Liver (tissue), 9 donors: ENCODE data around the gene NPPA. TPM values are rescaled to one million over a fixed set of nuclear protein-coding genes. Genes with fewer than 3 reads are reported as not detected.

Experiments
- DNase-seq: peaks from one replicate; pipeline ENCODE4 v3.0.0-alpha.2; 2017; ENCODE audit warnings: low spot score
- H3K27ac ChIP-seq, 2 donors: one replicate each; pipeline ENCODE4 v1.7.0; 2013; ENCODE audit warnings: inconsistent platforms in 2 of 2, low read length in 2 of 2, control low read depth in 1 of 2, low read depth in 1 of 2, mild to moderate bottlenecking in 1 of 2
- H3K27me3 ChIP-seq, 4 donors: one replicate each; pipeline versions ENCODE4 v1.6.1 to v1.7.0; 2013; ENCODE audit warnings: low read length in 3 of 4, inconsistent platforms in 1 of 4, mild to moderate bottlenecking in 1 of 4, moderate library complexity in 1 of 4; ENCODE audit not compliant: control insufficient read depth in 4 of 4, insufficient read depth in 4 of 4
- H3K36me3 ChIP-seq, 4 donors: one replicate each; pipeline versions ENCODE4 v1.6.1 to v1.7.0; 2013; ENCODE audit warnings: low read length in 3 of 4, mild to moderate bottlenecking in 3 of 4, low read depth in 1 of 4, moderate library complexity in 1 of 4; ENCODE audit not compliant: control insufficient read depth in 4 of 4, insufficient read depth in 3 of 4
- H3K4me1 ChIP-seq, 4 donors: one replicate each; pipeline versions ENCODE4 v1.6.1 to v1.7.0; 2013; ENCODE audit warnings: low read length in 3 of 4, mild to moderate bottlenecking in 3 of 4, moderate library complexity in 1 of 4; ENCODE audit not compliant: control insufficient read depth in 4 of 4, insufficient read depth in 4 of 4
- H3K4me3 ChIP-seq, 3 donors: one replicate each; pipeline versions ENCODE4 v1.6.1 to v1.7.0; 2013; ENCODE audit warnings: low read length in 3 of 3, control low read depth in 1 of 3, low read depth in 1 of 3, mild to moderate bottlenecking in 1 of 3
- H3K9ac ChIP-seq, 2 donors: one replicate each; pipeline ENCODE4 v1.7.0; 2013; ENCODE audit warnings: low read length in 2 of 2, mild to moderate bottlenecking in 2 of 2, moderate library complexity in 2 of 2, control low read depth in 1 of 2, low read depth in 1 of 2
- H3K9me3 ChIP-seq, 4 donors: one replicate each; pipeline versions ENCODE4 v1.6.1 to v1.7.0; 2013; ENCODE audit warnings: low read length in 3 of 4; ENCODE audit not compliant: control insufficient read depth in 4 of 4
- EGR1 ChIP-seq, 2 donors: IDR thresholded peaks; 2 replicates each; pipeline ENCODE4 v1.6.1; 2016 to 2018; ENCODE audit warnings: antibody characterized with exemption in 2 of 2, low read depth in 2 of 2
- FOXA1 ChIP-seq: IDR thresholded peaks from 2 replicates; pipeline ENCODE4 v1.6.1; 2016; ENCODE audit warnings: antibody characterized with exemption
- GABPA ChIP-seq, 2 donors: IDR thresholded peaks in 1 of 2; conservative IDR thresholded peaks in 1 of 2; 2 replicates each; pipeline ENCODE4 v1.6.1; 2016; ENCODE audit warnings: antibody characterized with exemption in 2 of 2, mild to moderate bottlenecking in 1 of 2, moderate library complexity in 1 of 2
- HNF4G ChIP-seq: IDR thresholded peaks from 2 replicates; pipeline ENCODE4 v1.6.1; 2016; ENCODE audit warnings: antibody characterized with exemption
- NR2F2 ChIP-seq: IDR thresholded peaks from 2 replicates; pipeline ENCODE4 v1.6.1; 2016; ENCODE audit warnings: antibody characterized with exemption
- TAF1 ChIP-seq: conservative IDR thresholded peaks from 2 replicates; pipeline ENCODE4 v1.6.1; 2016; ENCODE audit warnings: antibody characterized with exemption, mild to moderate bottlenecking
- YY1 ChIP-seq: IDR thresholded peaks from 2 replicates; pipeline ENCODE4 v1.6.1; 2016; ENCODE audit warnings: antibody characterized with exemption, mild to moderate bottlenecking
- WGBS: extraction: QIAGEN DNeasy Blood & Tissue Kit; methylation state at CpG from one replicate; pipeline ENCODE4 v1.1.7; 2013; 5-methylcytosine and 5-hydroxymethylcytosine counted together
- polyA plus RNA-seq, 2 donors: library from polyadenylated mRNA; stranded (reverse) in 1 of 2; unstranded in 1 of 2; fragments of 200-250 nt in 1 of 2; fragments of >200 nt in 1 of 2; fragmentation: Nextera tagmentation in 1 of 2; extraction: Ambion mirVana in 1 of 2; gene quantifications; one replicate each; pipeline versions ENCODE4 v1.2.1 to v1.2.3, GENCODE V29; 2013 to 2015
- total RNA-seq, 2 donors: library from RNA; depleted of rRNA; stranded (reverse); fragments of >200 nt; gene quantifications; one replicate each; pipeline ENCODE4 v1.2.3, GENCODE V29; 2014
- TF ChIP-seq, protein P1 (sequence below): IDR thresholded peaks from 2 replicates; pipeline ENCODE4 v1.6.1; 2016; ENCODE audit warnings: antibody characterized with exemption
- TF ChIP-seq, protein P2 (sequence below): IDR thresholded peaks from 2 replicates; pipeline ENCODE4 v1.6.1; 2016; ENCODE audit warnings: antibody characterized with exemption, mild to moderate bottlenecking
- TF ChIP-seq, protein P3 (sequence below): fragments of 150-350 bp; IDR thresholded peaks from 2 replicates; pipeline ENCODE4 v1.5.1; 2017; ENCODE audit warnings: improper control_type of control experiment, low read depth, low read length; ENCODE audit not compliant: missing input control
- TF ChIP-seq, protein P4 (sequence below): IDR thresholded peaks from 2 replicates; pipeline ENCODE4 v1.6.1; 2016; ENCODE audit warnings: antibody characterized with exemption
- donor health status: healthy.
- donor health status: healthy.
- donor health status: healthy.
- donor health status: healthy.
- donor health status: healthy.

NPPA gene
- total and polyA plus RNA-seq, 4 donors, result 0.12 TPM; not detected in 3

DNA sequence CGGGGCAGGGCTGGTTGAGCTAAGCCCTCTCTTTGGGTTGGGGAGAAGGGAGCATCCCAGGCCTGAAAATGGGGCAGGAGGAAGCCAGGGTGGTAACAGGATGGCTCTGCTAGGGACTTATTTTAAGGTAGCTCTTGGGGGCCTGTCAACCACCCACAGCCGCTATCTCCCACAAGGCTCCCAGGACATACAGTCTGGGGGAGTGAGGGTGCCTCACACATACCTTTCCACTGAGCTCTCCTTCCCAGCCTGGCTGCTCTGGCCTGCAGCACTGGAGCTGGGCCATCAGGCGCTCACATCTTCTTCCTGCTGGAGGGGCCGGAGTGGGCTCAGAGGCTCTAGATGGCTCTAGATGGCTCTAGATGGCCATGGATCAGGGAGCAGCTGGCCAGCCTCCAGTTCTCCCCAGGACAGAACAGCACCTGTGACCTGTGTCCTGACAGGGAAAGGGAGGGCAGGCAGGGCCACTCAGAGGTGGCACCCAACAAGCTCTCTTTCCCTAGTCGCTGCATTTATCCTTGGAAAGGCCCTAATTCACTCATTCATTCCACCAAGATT is 22.1 kb upstream of the NPPA start:
- Histone ChIP-seq H3K4me1 (no peaks in the 10 kb centered on the region), H3K9ac (no peak overlapping the region), H3K27ac (no peak overlapping the region), H3K4me3 (no peak overlapping the region), H3K27me3 (no peaks in the 10 kb centered on the region), H3K9me3 (no peaks in the 10 kb centered on the region), H3K36me3 (no peaks in the 10 kb centered on the region)
- 73% methylated on average over 5 of the region's 5 CpGs for WGBS
- TF ChIP-seq HNF4G (no peak), NR2F2 (no peak), YY1 (no peak), FOXA1 (no peak), GABPA (IDR thresholded peaks at IDR 0.05 in 1 of 2, conservative IDR thresholded peaks at IDR 0.05 in 1 of 2) (no peak), TAF1 (no peak), EGR1 (IDR thresholded peaks at IDR 0.05; ENCODE audit: low read depth in 2 of 2) (no peak)
- TF ChIP-seq, protein P1, sequence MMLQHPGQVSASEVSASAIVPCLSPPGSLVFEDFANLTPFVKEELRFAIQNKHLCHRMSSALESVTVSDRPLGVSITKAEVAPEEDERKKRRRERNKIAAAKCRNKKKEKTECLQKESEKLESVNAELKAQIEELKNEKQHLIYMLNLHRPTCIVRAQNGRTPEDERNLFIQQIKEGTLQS, result no peak
- TF ChIP-seq, protein P2, sequence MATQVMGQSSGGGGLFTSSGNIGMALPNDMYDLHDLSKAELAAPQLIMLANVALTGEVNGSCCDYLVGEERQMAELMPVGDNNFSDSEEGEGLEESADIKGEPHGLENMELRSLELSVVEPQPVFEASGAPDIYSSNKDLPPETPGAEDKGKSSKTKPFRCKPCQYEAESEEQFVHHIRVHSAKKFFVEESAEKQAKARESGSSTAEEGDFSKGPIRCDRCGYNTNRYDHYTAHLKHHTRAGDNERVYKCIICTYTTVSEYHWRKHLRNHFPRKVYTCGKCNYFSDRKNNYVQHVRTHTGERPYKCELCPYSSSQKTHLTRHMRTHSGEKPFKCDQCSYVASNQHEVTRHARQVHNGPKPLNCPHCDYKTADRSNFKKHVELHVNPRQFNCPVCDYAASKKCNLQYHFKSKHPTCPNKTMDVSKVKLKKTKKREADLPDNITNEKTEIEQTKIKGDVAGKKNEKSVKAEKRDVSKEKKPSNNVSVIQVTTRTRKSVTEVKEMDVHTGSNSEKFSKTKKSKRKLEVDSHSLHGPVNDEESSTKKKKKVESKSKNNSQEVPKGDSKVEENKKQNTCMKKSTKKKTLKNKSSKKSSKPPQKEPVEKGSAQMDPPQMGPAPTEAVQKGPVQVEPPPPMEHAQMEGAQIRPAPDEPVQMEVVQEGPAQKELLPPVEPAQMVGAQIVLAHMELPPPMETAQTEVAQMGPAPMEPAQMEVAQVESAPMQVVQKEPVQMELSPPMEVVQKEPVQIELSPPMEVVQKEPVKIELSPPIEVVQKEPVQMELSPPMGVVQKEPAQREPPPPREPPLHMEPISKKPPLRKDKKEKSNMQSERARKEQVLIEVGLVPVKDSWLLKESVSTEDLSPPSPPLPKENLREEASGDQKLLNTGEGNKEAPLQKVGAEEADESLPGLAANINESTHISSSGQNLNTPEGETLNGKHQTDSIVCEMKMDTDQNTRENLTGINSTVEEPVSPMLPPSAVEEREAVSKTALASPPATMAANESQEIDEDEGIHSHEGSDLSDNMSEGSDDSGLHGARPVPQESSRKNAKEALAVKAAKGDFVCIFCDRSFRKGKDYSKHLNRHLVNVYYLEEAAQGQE, result no peak
- TF ChIP-seq, protein P3, sequence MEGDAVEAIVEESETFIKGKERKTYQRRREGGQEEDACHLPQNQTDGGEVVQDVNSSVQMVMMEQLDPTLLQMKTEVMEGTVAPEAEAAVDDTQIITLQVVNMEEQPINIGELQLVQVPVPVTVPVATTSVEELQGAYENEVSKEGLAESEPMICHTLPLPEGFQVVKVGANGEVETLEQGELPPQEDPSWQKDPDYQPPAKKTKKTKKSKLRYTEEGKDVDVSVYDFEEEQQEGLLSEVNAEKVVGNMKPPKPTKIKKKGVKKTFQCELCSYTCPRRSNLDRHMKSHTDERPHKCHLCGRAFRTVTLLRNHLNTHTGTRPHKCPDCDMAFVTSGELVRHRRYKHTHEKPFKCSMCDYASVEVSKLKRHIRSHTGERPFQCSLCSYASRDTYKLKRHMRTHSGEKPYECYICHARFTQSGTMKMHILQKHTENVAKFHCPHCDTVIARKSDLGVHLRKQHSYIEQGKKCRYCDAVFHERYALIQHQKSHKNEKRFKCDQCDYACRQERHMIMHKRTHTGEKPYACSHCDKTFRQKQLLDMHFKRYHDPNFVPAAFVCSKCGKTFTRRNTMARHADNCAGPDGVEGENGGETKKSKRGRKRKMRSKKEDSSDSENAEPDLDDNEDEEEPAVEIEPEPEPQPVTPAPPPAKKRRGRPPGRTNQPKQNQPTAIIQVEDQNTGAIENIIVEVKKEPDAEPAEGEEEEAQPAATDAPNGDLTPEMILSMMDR, result no peak
- TF ChIP-seq, protein P4, sequence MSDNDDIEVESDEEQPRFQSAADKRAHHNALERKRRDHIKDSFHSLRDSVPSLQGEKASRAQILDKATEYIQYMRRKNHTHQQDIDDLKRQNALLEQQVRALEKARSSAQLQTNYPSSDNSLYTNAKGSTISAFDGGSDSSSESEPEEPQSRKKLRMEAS, result no peak
- DNase-seq, result no peak

GRCh38 chr1:11869104-11869503 is 21.5 kb upstream of the NPPA start:
- H3K9ac ChIP-seq, result no peak overlapping the region
- DNase-seq, result no peak
- H3K4me1 ChIP-seq, result no peaks in the 10 kb centered on the region
- H3K9me3 ChIP-seq, result no peaks in the 10 kb centered on the region
- no peak for TF ChIP-seq FOXA1
- TF ChIP-seq, protein P1, result no peak
- WGBS, result 86% methylated on average over 3 of the region's 3 CpGs
- H3K36me3 ChIP-seq, result no peaks in the 10 kb centered on the region
- H3K27me3 ChIP-seq, result no peaks in the 10 kb centered on the region
- H3K27ac ChIP-seq, result no peak overlapping the region
- no peak overlapping the region for H3K4me3 ChIP-seq
